Measurements from ENCODE around the gene ASTN2.

The ASTN2 gene

GRCh38 chr9:116687754-116688135 lies 727.1 kb downstream of the ASTN2 start:
- Histone ChIP-seq H3F3A (ENCODE audit: control insufficient read depth, insufficient read depth) (0 out of 2 replicates have a peak, but pooled peaks cover 3% of the 10 kb centered on the region), H3K9me2 (replicated peaks; ENCODE audit: control insufficient read depth, low read length) (no peaks in the 10 kb centered on the region), H4K20me1 (ENCODE audit: control insufficient read depth, insufficient read depth, low read depth, low read length) (peaks cover 4% of the 10 kb centered on the region; the same call in 1 of the 2 replicates), H3K4me3 (ENCODE audit: low read length) (peak overlapping the region; percentile 91), H3K36me3 (ENCODE audit: control insufficient read depth, low read length) (peaks cover 2% of the 10 kb centered on the region; the same call in 1 of the 2 replicates), H3K27me3 (ENCODE audit: control insufficient read depth, low read length) (no peaks in the 10 kb centered on the region), H3K4me2 (ENCODE audit: low read length) (peak overlapping the region; percentile 99), H3K4me1 (ENCODE audit: control insufficient read depth, low read length) (peaks cover 42% of the 10 kb centered on the region), H3K9me3 (ENCODE audit: control insufficient read depth, insufficient read depth, low read length) (peaks cover 8% of the 10 kb centered on the region), H3K79me2 (ENCODE audit: control insufficient read depth, low read length) (peaks cover 45% of the 10 kb centered on the region), H3K27ac (ENCODE audit: low read depth, low read length) (no peak overlapping the region)
- no peak for TF ChIP-seq EZH2phosphoT487 (IDR thresholded peaks at IDR 0.05; ENCODE audit: borderline replicate concordance, low read length)
- TF ChIP-seq, protein P1, sequence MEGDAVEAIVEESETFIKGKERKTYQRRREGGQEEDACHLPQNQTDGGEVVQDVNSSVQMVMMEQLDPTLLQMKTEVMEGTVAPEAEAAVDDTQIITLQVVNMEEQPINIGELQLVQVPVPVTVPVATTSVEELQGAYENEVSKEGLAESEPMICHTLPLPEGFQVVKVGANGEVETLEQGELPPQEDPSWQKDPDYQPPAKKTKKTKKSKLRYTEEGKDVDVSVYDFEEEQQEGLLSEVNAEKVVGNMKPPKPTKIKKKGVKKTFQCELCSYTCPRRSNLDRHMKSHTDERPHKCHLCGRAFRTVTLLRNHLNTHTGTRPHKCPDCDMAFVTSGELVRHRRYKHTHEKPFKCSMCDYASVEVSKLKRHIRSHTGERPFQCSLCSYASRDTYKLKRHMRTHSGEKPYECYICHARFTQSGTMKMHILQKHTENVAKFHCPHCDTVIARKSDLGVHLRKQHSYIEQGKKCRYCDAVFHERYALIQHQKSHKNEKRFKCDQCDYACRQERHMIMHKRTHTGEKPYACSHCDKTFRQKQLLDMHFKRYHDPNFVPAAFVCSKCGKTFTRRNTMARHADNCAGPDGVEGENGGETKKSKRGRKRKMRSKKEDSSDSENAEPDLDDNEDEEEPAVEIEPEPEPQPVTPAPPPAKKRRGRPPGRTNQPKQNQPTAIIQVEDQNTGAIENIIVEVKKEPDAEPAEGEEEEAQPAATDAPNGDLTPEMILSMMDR (IDR thresholded peaks at IDR 0.05; ENCODE audit: low read depth, low read length, poor library complexity, severe bottlenecking) = no peak

DNA sequence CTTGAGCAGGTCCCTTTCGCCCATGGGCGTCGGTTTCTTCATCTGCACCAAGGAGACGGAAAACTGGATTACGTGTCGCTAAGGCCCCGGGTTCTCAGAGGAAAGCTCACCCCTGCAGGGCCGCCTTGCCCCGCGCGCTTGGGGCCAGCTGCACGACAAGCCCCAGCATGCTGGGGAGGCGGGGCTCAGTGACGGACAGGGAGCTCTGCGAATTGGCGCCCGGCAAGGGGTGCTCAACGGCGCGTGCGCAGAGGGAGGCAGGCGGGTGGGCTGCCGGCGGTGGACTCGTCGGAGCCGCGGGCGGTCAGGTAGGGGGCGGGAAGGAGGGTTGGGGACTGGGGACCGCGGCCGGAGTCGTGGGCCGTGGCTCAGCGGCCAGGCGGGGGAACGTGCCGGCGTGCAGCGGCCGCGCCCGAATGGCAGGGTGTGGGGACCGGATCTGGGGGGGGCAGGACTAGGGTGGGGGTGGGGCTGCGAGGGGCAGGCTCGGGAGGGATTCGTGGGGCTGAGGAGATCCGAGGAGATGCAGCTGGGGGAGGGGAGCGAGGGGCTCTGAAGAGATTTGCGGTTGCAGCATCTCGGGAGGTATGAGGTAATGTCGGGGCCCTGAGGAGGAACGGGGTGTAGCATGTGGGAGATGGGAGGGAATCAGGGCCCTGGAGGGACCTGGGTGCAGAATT lies 727.6 kb downstream of the ASTN2 start, which contains the start of gene TRIM32:
Gene TRIM32 (plus strand): TSS at position 232 of the 680 bp plus-strand sequence. CDS start 10,438 bp downstream, outside the sequence.
- peaks cover 37% of the 10 kb centered on the region for H3K4me1 ChIP-seq (ENCODE audit: control insufficient read depth, low read length)
- peak within 1 kb of the TSS; percentile 91 for H3K4me3 ChIP-seq (ENCODE audit: low read length)
- no peak within 1 kb of the TSS for H3K27ac ChIP-seq (ENCODE audit: low read depth, low read length)
- H3K36me3 ChIP-seq (ENCODE audit: control insufficient read depth, low read length) = peaks cover 2% of the 10 kb centered on the region; the same call in 1 of the 2 replicates
- no peaks in the 10 kb centered on the region for H3K9me2 ChIP-seq (replicated peaks; ENCODE audit: control insufficient read depth, low read length)
- peak within 1 kb of the TSS; percentile 99 for H3K4me2 ChIP-seq (ENCODE audit: low read length)
- peaks cover 4% of the 10 kb centered on the region; the same call in 1 of the 2 replicates for H4K20me1 ChIP-seq (ENCODE audit: control insufficient read depth, insufficient read depth, low read depth, low read length)
- H3K9me3 ChIP-seq (ENCODE audit: control insufficient read depth, insufficient read depth, low read length) = peaks cover 8% of the 10 kb centered on the region
- H3K27me3 ChIP-seq (ENCODE audit: control insufficient read depth, low read length) = no peaks in the 10 kb centered on the region
- H3F3A ChIP-seq (ENCODE audit: control insufficient read depth, insufficient read depth) = 0 out of 2 replicates have a peak, but pooled peaks cover 3% of the 10 kb centered on the region
- TF ChIP-seq EZH2phosphoT487 (IDR thresholded peaks at IDR 0.05; ENCODE audit: borderline replicate concordance, low read length) = no peak
- TF ChIP-seq, protein P1 (IDR thresholded peaks at IDR 0.05; ENCODE audit: low read depth, low read length, poor library complexity, severe bottlenecking) = no peak
- H3K79me2 ChIP-seq (ENCODE audit: control insufficient read depth, low read length) = peaks cover 41% of the 10 kb centered on the region

- Histone ChIP-seq H3K4me1 (ENCODE audit: control insufficient read depth, low read length) (peaks cover 32% of the 10 kb centered on the region), H3K4me2 (ENCODE audit: low read length) (peak overlapping the region; percentile 99), H3K27ac (ENCODE audit: low read depth, low read length) (no peak overlapping the region), H3K9me3 (ENCODE audit: control insufficient read depth, insufficient read depth, low read length) (peaks cover 8% of the 10 kb centered on the region), H3K4me3 (ENCODE audit: low read length) (peak overlapping the region; percentile 91), H3K79me2 (ENCODE audit: control insufficient read depth, low read length) (peaks cover 37% of the 10 kb centered on the region), H3K36me3 (ENCODE audit: control insufficient read depth, low read length) (no peaks in the 10 kb centered on the region; the same call in 1 of the 2 replicates), H4K20me1 (ENCODE audit: control insufficient read depth, insufficient read depth, low read depth, low read length) (no peaks in the 10 kb centered on the region), H3F3A (ENCODE audit: control insufficient read depth, insufficient read depth) (0 out of 2 replicates have a peak, but pooled peaks cover 3% of the 10 kb centered on the region), H3K27me3 (ENCODE audit: control insufficient read depth, low read length) (no peaks in the 10 kb centered on the region), H3K9me2 (replicated peaks; ENCODE audit: control insufficient read depth, low read length) (no peaks in the 10 kb centered on the region)
- TF ChIP-seq, protein P1 (IDR thresholded peaks at IDR 0.05; ENCODE audit: low read depth, low read length, poor library complexity, severe bottlenecking) = no peak
- TF ChIP-seq EZH2phosphoT487 (IDR thresholded peaks at IDR 0.05; ENCODE audit: borderline replicate concordance, low read length) = no peak
These were observed 728.2 kb downstream of the ASTN2 start for GRCh38 chr9:116686693-116687073.

Data from DOHH2 (cell line).